ENCODE data around the gene GNG2. TPM values are rescaled to one million over a fixed set of nuclear protein-coding genes. Genes with fewer than 3 reads are reported as not detected.

GNG2 gene
- polyA plus RNA-seq, 4 donors = 2.9 to 18.3 (median 12.4) TPM

DNA sequence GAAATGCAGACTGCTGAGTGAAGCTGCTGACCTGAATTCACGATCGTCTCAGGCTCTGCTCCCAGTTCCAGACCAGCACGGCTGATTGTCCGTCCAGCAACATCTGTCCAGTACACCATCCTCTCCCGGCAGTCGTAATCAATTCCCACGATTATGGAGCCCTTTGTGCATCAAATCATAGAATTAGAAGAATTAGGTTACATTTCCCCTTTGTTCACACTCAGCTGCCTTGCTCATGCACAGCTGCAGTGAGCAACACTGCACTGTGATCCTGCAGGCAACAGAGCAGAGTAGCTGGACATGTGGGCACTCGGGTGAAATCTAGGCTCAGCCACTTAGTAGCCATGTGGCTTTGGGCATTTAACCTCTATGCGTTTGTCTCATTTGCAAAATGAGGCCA, 151.1 kb downstream of the GNG2 start:
- DNase-seq (no peak), FAIRE-seq (no peak)
- Histone ChIP-seq H3K36me3 (ENCODE audit: control insufficient read depth in 3 of 3, insufficient read depth in 2 of 3, low read depth in 1 of 3, low read length in 3 of 3) (peaks cover 14 to 41% (median 19%) of the 10 kb centered on the region in 3 donors), H3K9me3 (ENCODE audit: control insufficient read depth in 2 of 2, insufficient read depth in 1 of 2, low read depth in 1 of 2, low read length in 1 of 2) (no peaks in the 10 kb centered on the region), H3K27ac (ENCODE audit: low read depth in 1 of 3, low read length in 2 of 3) (no peak overlapping the region), H3K4me1 (ENCODE audit: control insufficient read depth in 3 of 3, insufficient read depth in 2 of 3, low read depth in 1 of 3, low read length in 2 of 3) (no peaks in the 10 kb centered on the region), H3K4me3 (ENCODE audit: low read depth in 1 of 3, low read length in 3 of 3) (no peak overlapping the region), H3K27me3 (ENCODE audit: control insufficient read depth in 3 of 3, insufficient read depth in 3 of 3, low read length in 3 of 3) (no peaks in the 10 kb centered on the region)
- WGBS, 3 donors = 92 to 93% (median 93%) methylated on average over 9 of the region's 9 CpGs

DNA sequence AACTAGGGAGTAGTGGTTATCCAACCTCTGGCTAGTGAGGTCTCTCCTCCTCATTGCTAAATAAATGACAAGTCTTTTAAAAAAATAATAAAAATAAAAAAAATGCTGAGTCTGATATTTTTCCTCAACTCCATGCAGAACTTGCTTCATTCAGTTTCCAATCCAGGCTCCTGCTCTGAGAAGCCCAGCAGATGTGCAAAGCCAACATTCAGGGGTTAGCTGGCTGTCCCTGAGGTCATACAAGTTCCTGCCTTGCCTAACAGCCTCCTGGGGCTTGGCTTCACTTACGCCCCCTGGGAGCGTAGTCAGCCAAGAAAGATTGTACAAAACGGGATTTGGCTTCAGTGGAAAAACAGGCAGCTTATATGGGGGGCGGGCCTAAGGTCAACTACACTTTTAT, 152.2 kb downstream of the GNG2 start:
- H3K27me3 ChIP-seq (ENCODE audit: control insufficient read depth in 3 of 3, insufficient read depth in 3 of 3, low read length in 3 of 3) = no peaks in the 10 kb centered on the region
- H3K4me1 ChIP-seq (ENCODE audit: control insufficient read depth in 3 of 3, insufficient read depth in 2 of 3, low read depth in 1 of 3, low read length in 2 of 3) = no peaks in the 10 kb centered on the region
- DNase-seq (no peak), FAIRE-seq (no peak)
- no peak overlapping the region for H3K4me3 ChIP-seq (ENCODE audit: low read depth in 1 of 3, low read length in 3 of 3)
- peaks cover 14 to 41% (median 19%) of the 10 kb centered on the region in 3 donors for H3K36me3 ChIP-seq (ENCODE audit: control insufficient read depth in 3 of 3, insufficient read depth in 2 of 3, low read depth in 1 of 3, low read length in 3 of 3)
- no peak overlapping the region for H3K27ac ChIP-seq (ENCODE audit: low read depth in 1 of 3, low read length in 2 of 3)
- no peaks in the 10 kb centered on the region for H3K9me3 ChIP-seq (ENCODE audit: control insufficient read depth in 2 of 2, insufficient read depth in 1 of 2, low read depth in 1 of 2, low read length in 1 of 2)
- 59 to 72% (median 68%) methylated on average over 4 of the region's 4 CpGs for WGBS, 3 donors

DNA sequence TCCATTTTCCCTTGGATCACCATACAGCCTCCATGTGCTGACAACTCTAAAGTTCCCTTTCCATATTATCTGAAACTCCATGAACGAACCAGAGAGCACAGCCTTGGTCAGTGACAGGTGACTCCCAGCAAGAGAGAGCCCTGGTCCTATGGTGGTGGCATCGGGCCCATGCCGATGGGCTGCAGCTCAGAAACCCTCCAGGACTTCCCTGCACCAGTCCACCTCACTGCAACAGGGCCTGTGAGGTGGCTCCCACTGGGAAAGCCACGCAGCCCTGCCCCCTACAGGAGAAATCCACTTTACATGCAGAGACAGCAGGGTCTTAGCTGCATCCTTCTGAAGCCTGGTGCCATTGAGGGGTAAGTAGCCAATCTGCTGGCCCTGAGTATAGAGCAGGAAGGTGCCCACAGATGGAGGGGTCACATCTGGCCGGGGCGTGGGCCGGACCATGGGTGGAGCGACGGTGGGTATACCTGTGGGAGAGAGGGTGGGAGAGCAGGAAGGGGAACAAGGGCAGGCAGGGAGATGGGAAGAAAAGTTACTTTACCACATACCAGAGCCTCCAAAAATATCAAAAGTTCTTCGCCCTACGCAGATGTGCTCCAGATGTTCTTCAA, 153.7 kb downstream of the GNG2 start:
- no peaks in the 10 kb centered on the region for H3K27me3 ChIP-seq (ENCODE audit: control insufficient read depth in 3 of 3, insufficient read depth in 3 of 3, low read length in 3 of 3)
- H3K4me3 ChIP-seq (ENCODE audit: low read depth in 1 of 3, low read length in 3 of 3) = no peak overlapping the region
- DNase-seq (no peak), FAIRE-seq (no peak)
- H3K36me3 ChIP-seq (ENCODE audit: control insufficient read depth in 3 of 3, insufficient read depth in 2 of 3, low read depth in 1 of 3, low read length in 3 of 3) = peaks cover 7 to 37% (median 14%) of the 10 kb centered on the region in 3 donors
- no peaks in the 10 kb centered on the region for H3K9me3 ChIP-seq (ENCODE audit: control insufficient read depth in 2 of 2, insufficient read depth in 1 of 2, low read depth in 1 of 2, low read length in 1 of 2)
- no peak overlapping the region for H3K27ac ChIP-seq (ENCODE audit: low read depth in 1 of 3, low read length in 2 of 3)
- 80 to 88% (median 82%) methylated on average over 11 of the region's 11 CpGs for WGBS, 3 donors
- peaks cover under 1 to 12% (median 2%) of the 10 kb centered on the region in 3 donors for H3K4me1 ChIP-seq (ENCODE audit: control insufficient read depth in 3 of 3, insufficient read depth in 2 of 3, low read depth in 1 of 3, low read length in 2 of 3)

DNA sequence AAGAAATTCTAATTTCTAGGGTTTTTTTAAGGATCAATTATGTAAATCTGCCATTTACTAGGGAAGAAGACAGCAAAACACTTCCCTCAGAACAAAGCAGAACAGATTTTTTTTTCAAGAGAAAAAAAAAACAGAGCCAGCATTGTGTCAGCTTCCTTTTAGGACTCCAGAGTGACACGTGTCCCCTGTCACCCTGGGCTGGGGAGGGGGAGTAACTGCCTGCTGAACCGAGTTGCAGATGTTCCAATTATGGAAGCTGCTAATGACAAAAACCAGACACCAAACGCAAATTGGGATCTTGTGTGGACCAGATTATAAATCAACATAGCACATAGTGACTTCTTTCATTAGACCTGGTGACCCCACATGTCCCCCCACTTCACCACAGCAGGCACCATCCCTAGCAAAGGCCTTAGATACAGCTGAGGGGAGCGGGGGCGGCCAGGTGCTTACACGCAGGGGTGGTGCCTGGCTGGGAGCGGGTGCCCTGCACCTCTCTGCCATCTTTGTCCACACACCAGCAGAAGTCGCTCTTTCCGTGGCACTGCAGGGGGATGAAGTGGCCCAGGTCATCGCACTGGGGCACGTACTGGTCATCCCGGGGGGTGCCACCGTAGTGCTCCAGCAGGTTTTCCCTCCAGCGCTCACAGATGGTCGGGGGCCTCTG, 154.3 kb downstream of the GNG2 start:
- FAIRE-seq (no peak), DNase-seq (no peak)
- Histone ChIP-seq H3K9me3 (ENCODE audit: control insufficient read depth in 2 of 2, insufficient read depth in 1 of 2, low read depth in 1 of 2, low read length in 1 of 2) (no peaks in the 10 kb centered on the region), H3K36me3 (ENCODE audit: control insufficient read depth in 3 of 3, insufficient read depth in 2 of 3, low read depth in 1 of 3, low read length in 3 of 3) (peaks cover 4 to 40% (median 11%) of the 10 kb centered on the region in 3 donors), H3K27me3 (ENCODE audit: control insufficient read depth in 3 of 3, insufficient read depth in 3 of 3, low read length in 3 of 3) (no peaks in the 10 kb centered on the region), H3K4me3 (ENCODE audit: low read depth in 1 of 3, low read length in 3 of 3) (no peak overlapping the region), H3K27ac (ENCODE audit: low read depth in 1 of 3, low read length in 2 of 3) (no peak overlapping the region), H3K4me1 (ENCODE audit: control insufficient read depth in 3 of 3, insufficient read depth in 2 of 3, low read depth in 1 of 3, low read length in 2 of 3) (peaks cover 5 to 18% (median 7%) of the 10 kb centered on the region in 3 donors)
- 76 to 81% (median 81%) methylated on average over 15 of the region's 15 CpGs for WGBS, 3 donors

DNA sequence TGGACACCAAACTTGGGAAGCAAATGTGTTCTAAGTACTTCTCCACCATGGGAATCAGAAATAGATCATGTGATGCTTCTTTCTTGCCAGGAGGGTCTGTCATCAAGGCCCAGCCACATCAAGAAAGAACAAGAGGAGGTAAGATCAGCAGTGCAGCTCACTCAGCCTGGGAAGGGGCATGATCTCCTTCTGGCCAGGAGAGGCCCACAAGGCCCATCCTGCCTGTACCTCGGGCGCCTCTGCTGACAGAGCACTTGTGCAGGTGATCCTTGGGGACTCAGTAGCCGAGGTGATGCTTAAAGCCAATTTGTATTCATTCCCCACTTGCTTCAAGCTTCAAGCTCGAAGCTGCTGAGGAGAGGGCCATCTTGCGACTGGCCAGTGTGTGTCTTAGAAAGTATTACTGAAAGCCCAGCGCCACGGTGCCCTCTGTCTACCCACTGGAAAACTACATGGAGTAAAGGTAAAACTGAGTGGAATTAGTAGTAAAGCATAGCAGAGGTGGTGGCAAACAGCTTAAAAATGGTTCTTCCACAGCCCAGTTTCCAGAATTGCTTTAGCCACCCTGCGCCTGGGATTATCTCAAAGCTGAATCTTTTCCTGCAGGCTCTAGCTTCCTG, 155.1 kb downstream of the GNG2 start:
- DNase-seq (peak; percentile 12 to 29), FAIRE-seq (no peak)
- Histone ChIP-seq H3K4me1 (ENCODE audit: control insufficient read depth in 3 of 3, insufficient read depth in 2 of 3, low read depth in 1 of 3, low read length in 2 of 3) (peaks cover 8 to 22% (median 8%) of the 10 kb centered on the region in 3 donors), H3K27ac (ENCODE audit: low read depth in 1 of 3, low read length in 2 of 3) (no peak overlapping the region), H3K4me3 (ENCODE audit: low read depth in 1 of 3, low read length in 3 of 3) (no peak overlapping the region), H3K36me3 (ENCODE audit: control insufficient read depth in 3 of 3, insufficient read depth in 2 of 3, low read depth in 1 of 3, low read length in 3 of 3) (peaks cover 4 to 39% (median 10%) of the 10 kb centered on the region in 3 donors), H3K9me3 (ENCODE audit: control insufficient read depth in 2 of 2, insufficient read depth in 1 of 2, low read depth in 1 of 2, low read length in 1 of 2) (no peaks in the 10 kb centered on the region), H3K27me3 (ENCODE audit: control insufficient read depth in 3 of 3, insufficient read depth in 3 of 3, low read length in 3 of 3) (no peaks in the 10 kb centered on the region)
- WGBS, 3 donors = 77 to 82% (median 81%) methylated on average over 8 of the region's 8 CpGs

DNA sequence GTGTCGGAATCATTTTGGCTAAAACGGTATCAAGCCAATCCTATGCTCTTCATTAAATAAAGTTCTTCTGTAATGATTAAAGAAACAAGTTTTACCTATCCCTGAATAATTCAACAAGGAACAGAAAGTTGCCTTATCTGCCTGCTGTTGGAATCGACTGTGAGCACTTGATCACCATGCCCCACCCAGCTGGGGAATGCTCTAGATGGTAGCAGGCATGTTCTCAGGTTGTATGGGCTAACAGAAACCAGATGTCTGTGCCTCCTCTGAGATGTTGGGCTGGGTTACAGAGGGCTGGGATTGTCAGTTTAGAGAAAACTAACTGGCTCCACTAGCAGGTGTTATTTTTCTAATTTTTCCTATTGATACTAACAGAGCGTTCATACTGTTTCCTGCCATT, 157.8 kb downstream of the GNG2 start:
- H3K9me3 ChIP-seq (ENCODE audit: control insufficient read depth in 2 of 2, insufficient read depth in 1 of 2, low read depth in 1 of 2, low read length in 1 of 2) = no peaks in the 10 kb centered on the region
- peak overlapping the region in 2 of 3 donors; percentile 54 to 79 for H3K27ac ChIP-seq (ENCODE audit: low read depth in 1 of 3, low read length in 2 of 3)
- no peaks in the 10 kb centered on the region for H3K27me3 ChIP-seq (ENCODE audit: control insufficient read depth in 3 of 3, insufficient read depth in 3 of 3, low read length in 3 of 3)
- DNase-seq (peak; percentile 73 to 82), FAIRE-seq (no peak)
- WGBS, 3 donors = 56 to 72% (median 70%) methylated on average over 4 of the region's 4 CpGs
- H3K4me1 ChIP-seq (ENCODE audit: control insufficient read depth in 3 of 3, insufficient read depth in 2 of 3, low read depth in 1 of 3, low read length in 2 of 3) = peaks cover 8 to 28% (median 10%) of the 10 kb centered on the region in 3 donors
- H3K4me3 ChIP-seq (ENCODE audit: low read depth in 1 of 3, low read length in 3 of 3) = no peak overlapping the region
- peaks cover 0 to 23% (median 0%) of the 10 kb centered on the region in 3 donors for H3K36me3 ChIP-seq (ENCODE audit: control insufficient read depth in 3 of 3, insufficient read depth in 2 of 3, low read depth in 1 of 3, low read length in 3 of 3)

DNA sequence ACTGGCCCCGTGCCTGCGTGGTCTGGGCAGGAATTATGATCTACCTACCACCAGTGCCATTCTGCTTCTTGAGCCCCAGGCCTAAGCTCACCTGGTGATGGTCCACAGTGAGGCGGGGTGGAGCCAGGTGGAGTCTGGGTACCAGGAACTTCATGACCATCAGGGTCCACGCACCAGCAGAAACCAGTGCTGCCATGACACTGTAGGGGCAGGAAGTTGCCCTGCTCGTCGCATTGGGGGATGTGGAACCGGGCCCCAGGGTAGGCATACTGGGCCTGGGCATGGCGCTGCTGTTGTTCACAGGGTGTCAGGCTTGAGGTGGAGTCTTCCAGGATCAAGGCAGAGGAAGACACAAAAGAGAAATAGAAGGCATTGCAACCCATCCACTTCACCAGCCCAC, 158.6 kb downstream of the GNG2 start:
- Histone ChIP-seq H3K9me3 (ENCODE audit: control insufficient read depth in 2 of 2, insufficient read depth in 1 of 2, low read depth in 1 of 2, low read length in 1 of 2) (no peaks in the 10 kb centered on the region), H3K27me3 (ENCODE audit: control insufficient read depth in 3 of 3, insufficient read depth in 3 of 3, low read length in 3 of 3) (no peaks in the 10 kb centered on the region), H3K4me1 (ENCODE audit: control insufficient read depth in 3 of 3, insufficient read depth in 2 of 3, low read depth in 1 of 3, low read length in 2 of 3) (peaks cover 8 to 28% (median 10%) of the 10 kb centered on the region in 3 donors), H3K27ac (ENCODE audit: low read depth in 1 of 3, low read length in 2 of 3) (peak overlapping the region in 2 of 3 donors; percentile 47 to 79), H3K4me3 (ENCODE audit: low read depth in 1 of 3, low read length in 3 of 3) (no peak overlapping the region), H3K36me3 (ENCODE audit: control insufficient read depth in 3 of 3, insufficient read depth in 2 of 3, low read depth in 1 of 3, low read length in 3 of 3) (peaks cover 0 to 22% (median 0%) of the 10 kb centered on the region in 3 donors)
- 98% methylated on average over 8 of the region's 8 CpGs for WGBS, 3 donors
- no peak for DNase-seq
- no peak for FAIRE-seq
